H9 (cell line): ENCODE results near the gene BRAF. TPM values are rescaled to one million over a fixed set of nuclear protein-coding genes. Genes with fewer than 3 reads are reported as not detected.

Experiments
- DNase-seq: peaks from one replicate; pipeline ENCODE4 v3.0.0-alpha.2; 2017
- H2AFZ ChIP-seq: one replicate; pipeline ENCODE4 v1.6.1; 2013; ENCODE audit warnings: mild to moderate bottlenecking, low read length, control low read depth, moderate library complexity
- H2AK5ac ChIP-seq: 2 replicates; pipeline ENCODE4 v1.6.1; 2013; ENCODE audit warnings: low read length, control low read depth, mixed read lengths; ENCODE audit not compliant: insufficient read length
- H2BK120ac ChIP-seq: one replicate; pipeline ENCODE4 v1.6.1; 2013; ENCODE audit warnings: low read depth, mild to moderate bottlenecking, low read length, control low read depth, inconsistent platforms; ENCODE audit not compliant: poor library complexity, severe bottlenecking
- H2BK12ac ChIP-seq: 2 replicates; pipeline ENCODE4 v1.6.1; 2013; ENCODE audit warnings: low read length, control low read depth, mixed read lengths, low read depth; ENCODE audit not compliant: insufficient read length
- H2BK15ac ChIP-seq: 2 replicates; pipeline ENCODE4 v1.6.1; 2013; ENCODE audit warnings: low read depth, low read length, control low read depth
- H2BK20ac ChIP-seq: one replicate; pipeline ENCODE4 v1.6.1; 2013; ENCODE audit warnings: low read depth, mild to moderate bottlenecking, low read length, control low read depth, inconsistent platforms; ENCODE audit not compliant: poor library complexity, severe bottlenecking
- H2BK5ac ChIP-seq: 2 replicates; pipeline ENCODE4 v1.6.1; 2013; ENCODE audit warnings: low read length, control low read depth, mixed read lengths; ENCODE audit not compliant: insufficient read length
- H3K14ac ChIP-seq: 2 replicates; pipeline ENCODE4 v1.6.1; 2013; ENCODE audit warnings: low read length, control low read depth; ENCODE audit not compliant: insufficient read depth
- H3K18ac ChIP-seq: 2 replicates; pipeline ENCODE4 v1.6.1; 2013; ENCODE audit warnings: low read depth, mild to moderate bottlenecking, mixed read lengths, low read length, control low read depth; ENCODE audit not compliant: insufficient read length
- H3K23ac ChIP-seq: 2 replicates; pipeline ENCODE4 v1.6.1; 2013; ENCODE audit warnings: low read length, control low read depth, mixed read lengths, low read depth; ENCODE audit not compliant: insufficient read length
- H3K23me2 ChIP-seq: 2 replicates; pipeline ENCODE4 v1.6.1; 2013; ENCODE audit warnings: low read depth, mild to moderate bottlenecking, mixed read lengths, low read length, control low read depth; ENCODE audit not compliant: insufficient read length, poor library complexity, severe bottlenecking
- H3K27ac ChIP-seq: 2 replicates; pipeline ENCODE4 v1.5.1; 2013; ENCODE audit warnings: low read length, control low read depth, mixed read lengths, low read depth; ENCODE audit not compliant: insufficient read length
- H3K27me3 ChIP-seq: 2 replicates; pipeline ENCODE4 v1.6.1; 2013; ENCODE audit warnings: low read length, control low read depth, inconsistent platforms; ENCODE audit not compliant: insufficient read depth
- H3K4ac ChIP-seq: 2 replicates; pipeline ENCODE4 v1.6.1; 2013; ENCODE audit warnings: low read depth, mild to moderate bottlenecking, control low read depth, inconsistent platforms, low read length, moderate library complexity
- H3K4me1 ChIP-seq: 2 replicates; pipeline ENCODE4 v1.6.1; 2013; ENCODE audit warnings: low read length, control low read depth, inconsistent platforms; ENCODE audit not compliant: insufficient read depth
- H3K4me2 ChIP-seq: 2 replicates; pipeline ENCODE4 v1.6.1; 2013; ENCODE audit warnings: low read length, control low read depth, mixed read lengths; ENCODE audit not compliant: insufficient read length, insufficient read depth
- H3K56ac ChIP-seq: 2 replicates; pipeline ENCODE4 v1.6.1; 2013; ENCODE audit warnings: low read depth, mild to moderate bottlenecking, mixed read lengths, low read length, control low read depth; ENCODE audit not compliant: insufficient read length
- H3K79me1 ChIP-seq: 2 replicates; pipeline ENCODE4 v1.6.1; 2013; ENCODE audit warnings: low read depth, mild to moderate bottlenecking, moderate library complexity, low read length, control low read depth, inconsistent platforms; ENCODE audit not compliant: insufficient read depth, poor library complexity, severe bottlenecking
- H3K79me2 ChIP-seq: 2 replicates; pipeline ENCODE4 v1.6.1; 2013; ENCODE audit warnings: low read length, control low read depth, inconsistent platforms; ENCODE audit not compliant: insufficient read depth
- H3K9ac ChIP-seq: 2 replicates; pipeline ENCODE4 v1.6.1; 2013; ENCODE audit warnings: low read length, control low read depth, mixed read lengths; ENCODE audit not compliant: insufficient read length; ENCODE audit errors: extremely low read depth
- H3K9me3 ChIP-seq: one replicate; pipeline ENCODE4 v1.6.1; 2013; ENCODE audit warnings: low read depth, low read length, inconsistent platforms; ENCODE audit not compliant: control insufficient read depth
- H3T11ph ChIP-seq: one replicate; pipeline ENCODE4 v1.6.1; 2013; ENCODE audit warnings: mild to moderate bottlenecking, low read length, control low read depth, inconsistent platforms
- H4K20me1 ChIP-seq: one replicate; pipeline ENCODE4 v1.6.1; 2013; ENCODE audit not compliant: control insufficient read depth, insufficient read length, insufficient read depth
- H4K5ac ChIP-seq: 2 replicates; pipeline ENCODE4 v1.6.1; 2013; ENCODE audit warnings: low read depth, mild to moderate bottlenecking, mixed read lengths, low read length, control low read depth; ENCODE audit not compliant: insufficient read length
- H4K8ac ChIP-seq: replicated peaks from 2 replicates; pipeline ENCODE4 v1.6.1; 2013; ENCODE audit warnings: low read length, control low read depth, mixed read lengths, low read depth; ENCODE audit not compliant: insufficient read length
- H4K91ac ChIP-seq: 2 replicates; pipeline ENCODE4 v1.6.1; 2013; ENCODE audit warnings: low read depth, mild to moderate bottlenecking, moderate library complexity, mixed read lengths, low read length, control low read depth; ENCODE audit not compliant: insufficient read length
- H3K27ac Mint-ChIP-seq, 3 experiments: 2 replicates in 2 of 3; 3 replicates in 1 of 3; pipeline ENCODE4 v1.8.0; 2020 to 2021; ENCODE audit warnings: mixed read lengths in 3 of 3, mild to moderate bottlenecking in 1 of 3, moderate library complexity in 1 of 3
- H3K27me3 Mint-ChIP-seq: 2 replicates; pipeline ENCODE4 v1.8.0; 2021; ENCODE audit warnings: low read depth, mild to moderate bottlenecking, moderate library complexity, mixed read lengths
- H3K36me3 Mint-ChIP-seq, 3 experiments: 2 replicates in 2 of 3; 3 replicates in 1 of 3; pipeline ENCODE4 v1.8.0; 2020 to 2021; ENCODE audit warnings: low read depth in 3 of 3, mixed read lengths in 3 of 3; ENCODE audit not compliant: insufficient read depth in 1 of 3
- H3K4me1 Mint-ChIP-seq, 2 experiments: 2 replicates each; pipeline ENCODE4 v1.8.0; 2020; ENCODE audit warnings: mixed read lengths in 2 of 2
- H3K4me3 Mint-ChIP-seq, 2 experiments: 2 replicates in 1 of 2; 3 replicates in 1 of 2; pipeline ENCODE4 v1.8.0; 2020 to 2021; ENCODE audit warnings: mild to moderate bottlenecking in 2 of 2, mixed read lengths in 2 of 2, moderate library complexity in 1 of 2
- H3K9me3 Mint-ChIP-seq, 2 experiments: 2 replicates in 1 of 2; 3 replicates in 1 of 2; pipeline ENCODE4 v1.8.0; 2020; ENCODE audit warnings: mild to moderate bottlenecking in 2 of 2, mixed read lengths in 2 of 2, moderate library complexity in 1 of 2
- CTCF ChIP-seq: fragments of 200-600 bp; sonication (generic); conservative IDR thresholded peaks from 3 replicates; pipeline ENCODE4 v1.8.0; 2021; ENCODE audit warnings: antibody characterized with exemption, mild to moderate bottlenecking
- WGBS: extraction: QIAGEN DNeasy Blood & Tissue Kit; methylation state at CpG from one replicate; pipeline ENCODE4 v1.1.7; 2013; ENCODE audit warnings: missing lambda C conversion rate, low lambda C conversion rate, mixed read lengths; ENCODE audit not compliant: insufficient read length; ENCODE audit errors: extremely low coverage; 5-methylcytosine and 5-hydroxymethylcytosine counted together
- total RNA-seq: library from RNA; stranded (reverse); gene quantifications from 2 replicates; pipeline ENCODE4 v1.2.1, GENCODE V29; 2021

BRAF gene
- total RNA-seq, 1 experiment from 2014 or later: 32.9 TPM

GRCh38 chr7:140746751-140747150, 178.0 kb downstream of the BRAF start:
- no peak overlapping the region for H3K4me3 Mint-ChIP-seq

More at GRCh38 chr7:140746751-140747150, 178.0 kb downstream of the BRAF start:
- no peak for TF ChIP-seq CTCF
- Mint-ChIP-seq H3K36me3 (peaks cover 6 to 10% (median 9%) of the 10 kb centered on the region in 3 experiments), H3K9me3 (no peaks in the 10 kb centered on the region), H3K4me1 (peaks cover 5 to 6% of the 10 kb centered on the region in 2 experiments), H3K27ac (no peak overlapping the region), H3K27me3 (no peaks in the 10 kb centered on the region)
- no peak overlapping the region for H4K5ac ChIP-seq
- no peak overlapping the region for H2BK5ac ChIP-seq
- H4K91ac ChIP-seq: no peak overlapping the region
- H3K56ac ChIP-seq: no peak overlapping the region
- no CpG with 5 or more reads among the region's 2 CpGs for WGBS
- H2BK20ac ChIP-seq: no peak overlapping the region
- H3K14ac ChIP-seq: no peak overlapping the region
- no peak overlapping the region for H3K9ac ChIP-seq
- no peaks in the 10 kb centered on the region for H3K4me1 ChIP-seq
- H3K23me2 ChIP-seq: no peaks in the 10 kb centered on the region
- no peaks in the 10 kb centered on the region for H4K20me1 ChIP-seq
- H2BK120ac ChIP-seq: no peak overlapping the region
- H3K4ac ChIP-seq: no peak overlapping the region
- H3K79me2 ChIP-seq: no peaks in the 10 kb centered on the region
- H2AK5ac ChIP-seq: no peak overlapping the region
- H3K79me1 ChIP-seq: no peaks in the 10 kb centered on the region
- no peak overlapping the region for H2BK12ac ChIP-seq
- no peak overlapping the region for H3K27ac ChIP-seq
- no peak overlapping the region for H3K4me2 ChIP-seq
- no peak overlapping the region for H3K23ac ChIP-seq
- H3K27me3 ChIP-seq: no peaks in the 10 kb centered on the region
- H4K8ac ChIP-seq: no peak overlapping the region
- H2BK15ac ChIP-seq: no peak overlapping the region
- H2AFZ ChIP-seq: no peak overlapping the region
- H3K9me3 ChIP-seq: no peaks in the 10 kb centered on the region
- no peak overlapping the region for H3K18ac ChIP-seq
- no peak overlapping the region for H3T11ph ChIP-seq
- no peak for DNase-seq
